CD14-positive monocyte (primary cell): ENCODE results near the gene JAK1. TPM values are rescaled to one million over a fixed set of nuclear protein-coding genes. Genes with fewer than 3 reads are reported as not detected.

Source experiments
- DNase-seq, 3 donors: peaks; one replicate each; pipeline ENCODE4 v3.0.0-alpha.2; 2011 to 2022
- H2AFZ ChIP-seq: 2 replicates; pipeline ENCODE4 v1.6.0; 2012; ENCODE audit warnings: mild to moderate bottlenecking, low read depth, low read length, inconsistent platforms; ENCODE audit not compliant: insufficient read depth, poor library complexity, severe bottlenecking
- H3K27ac ChIP-seq, 2 donors: 1 replicate in 1 of 2; 2 replicates in 1 of 2; pipeline ENCODE4 v1.5.1; 2012 to 2013; ENCODE audit warnings: low read length in 2 of 2, control low read depth in 1 of 2, inconsistent platforms in 1 of 2, low read depth in 1 of 2, mild to moderate bottlenecking in 1 of 2
- H3K27me3 ChIP-seq, 2 donors: one replicate each; pipeline versions ENCODE4 v1.6.0 to v1.6.1; 2011 to 2013; ENCODE audit warnings: low read length in 2 of 2; ENCODE audit not compliant: control insufficient read depth in 2 of 2, insufficient read depth in 2 of 2
- H3K36me3 ChIP-seq, 2 donors: replicated peaks in 1 of 2; 1 replicate in 1 of 2; 2 replicates in 1 of 2; pipeline versions ENCODE4 v1.5.1 to v1.6.1; 2012 to 2013; ENCODE audit warnings: low read length in 2 of 2, control low read depth in 1 of 2, inconsistent platforms in 1 of 2, mild to moderate bottlenecking in 1 of 2; ENCODE audit not compliant: insufficient read depth in 2 of 2, control insufficient read depth in 1 of 2
- H3K4me1 ChIP-seq, 2 donors: 1 replicate in 1 of 2; 2 replicates in 1 of 2; pipeline versions ENCODE4 v1.5.1 to v1.6.1; 2012 to 2013; ENCODE audit warnings: low read length in 2 of 2, control low read depth in 1 of 2, inconsistent platforms in 1 of 2, mild to moderate bottlenecking in 1 of 2, moderate library complexity in 1 of 2; ENCODE audit not compliant: insufficient read depth in 2 of 2, control insufficient read depth in 1 of 2
- H3K4me2 ChIP-seq: replicated peaks from 2 replicates; pipeline ENCODE3; 2012; ENCODE audit warnings: low read length, moderate library complexity, mild to moderate bottlenecking; ENCODE audit not compliant: poor library complexity, severe bottlenecking; ENCODE audit errors: extremely low read depth
- H3K4me3 ChIP-seq, 3 experiments: fragments of 200-600 bp in 1 of 3; sonication (generic) in 1 of 3; replicated peaks in 1 of 3; 1 replicate in 2 of 3; 2 replicates in 1 of 3; pipeline ENCODE4 v1.5.1; 2011 to 2013; ENCODE audit warnings: low read length in 3 of 3, mild to moderate bottlenecking in 3 of 3, control low read depth in 2 of 3, low read depth in 2 of 3, inconsistent platforms in 1 of 3, moderate library complexity in 1 of 3
- H3K79me2 ChIP-seq: 2 replicates; pipeline ENCODE4 v1.6.0; 2012; ENCODE audit warnings: mild to moderate bottlenecking, control low read depth, inconsistent platforms, low read length, moderate library complexity; ENCODE audit not compliant: insufficient read depth
- H3K9ac ChIP-seq: 2 replicates; pipeline ENCODE4 v1.6.0; 2017; ENCODE audit warnings: low read length, mild to moderate bottlenecking; ENCODE audit not compliant: insufficient read depth, poor library complexity, severe bottlenecking
- H3K9me3 ChIP-seq, 2 donors: replicated peaks in 1 of 2; 1 replicate in 1 of 2; 2 replicates in 1 of 2; pipeline versions ENCODE4 v1.5.1 to v1.6.1; 2012 to 2013; ENCODE audit warnings: low read length in 2 of 2, control low read depth in 1 of 2; ENCODE audit not compliant: control insufficient read depth in 1 of 2, insufficient read depth in 1 of 2
- H4K20me1 ChIP-seq: 2 replicates; pipeline ENCODE4 v1.6.0; 2012; ENCODE audit warnings: mild to moderate bottlenecking, low read length, control low read depth, moderate library complexity; ENCODE audit not compliant: insufficient read depth
- H3K27ac Mint-ChIP-seq, 7 donors: one replicate each; pipeline ENCODE4 v1.8.0; 2020; ENCODE audit warnings: mild to moderate bottlenecking in 7 of 7, mixed read lengths in 7 of 7, moderate library complexity in 6 of 7, inconsistent platforms in 2 of 7
- H3K27me3 Mint-ChIP-seq, 3 donors: one replicate each; pipeline ENCODE4 v1.8.0; 2021 to 2022; ENCODE audit warnings: low read depth in 3 of 3, mild to moderate bottlenecking in 3 of 3, mixed read lengths in 3 of 3, moderate library complexity in 3 of 3, inconsistent platforms in 1 of 3
- H3K36me3 Mint-ChIP-seq, 2 donors: one replicate each; pipeline ENCODE4 v1.8.0; 2020; ENCODE audit warnings: mixed read lengths in 2 of 2, inconsistent platforms in 1 of 2, mild to moderate bottlenecking in 1 of 2
- H3K4me1 Mint-ChIP-seq: one replicate; pipeline ENCODE4 v1.8.0; 2020; ENCODE audit warnings: mild to moderate bottlenecking, mixed read lengths
- H3K4me3 Mint-ChIP-seq, 2 donors: one replicate each; pipeline ENCODE4 v1.8.0; 2020; ENCODE audit warnings: mild to moderate bottlenecking in 2 of 2, mixed read lengths in 2 of 2, moderate library complexity in 1 of 2
- H3K9me3 Mint-ChIP-seq, 7 donors: one replicate each; pipeline ENCODE4 v1.8.0; 2020 to 2022; ENCODE audit warnings: mixed read lengths in 7 of 7, mild to moderate bottlenecking in 6 of 7, moderate library complexity in 6 of 7, inconsistent platforms in 2 of 7
- CTCF ChIP-seq: fragments of 200-600 bp; IDR thresholded peaks from one replicate; pipeline ENCODE4 v1.8.0; 2022; ENCODE audit warnings: antibody characterized with exemption, mild to moderate bottlenecking
- WGBS: methylation state at CpG from one replicate; pipeline ENCODE4 v1.1.5; 2013; ENCODE audit warnings: missing lambda C conversion rate; ENCODE audit not compliant: insufficient coverage; 5-methylcytosine and 5-hydroxymethylcytosine counted together
- intact Hi-C, 2 donors: fragments of 100-400 bp; cut with micrococcal nuclease; formaldehyde crosslinking; loops; one replicate each; pipeline versions ENCODE4 v1.15.0 to v1.15.1; 2023
- polyA plus RNA-seq, 3 donors: library from polyadenylated mRNA; depleted of rRNA in 1 of 3; unstranded in 2 of 3; stranded (reverse) in 1 of 3; fragments of 300-500 nt in 2 of 3; fragments of >200 nt in 1 of 3; fragmentation: Illumina TruSeq in 2 of 3; gene quantifications; 1 replicate in 2 of 3; 2 replicates in 1 of 3; pipeline ENCODE4 v1.2.3, GENCODE V29; 2012 to 2021

The JAK1 gene
- polyA plus RNA-seq, 3 donors, result 43.1 to 76.2 (median 72.6) TPM

DNA sequence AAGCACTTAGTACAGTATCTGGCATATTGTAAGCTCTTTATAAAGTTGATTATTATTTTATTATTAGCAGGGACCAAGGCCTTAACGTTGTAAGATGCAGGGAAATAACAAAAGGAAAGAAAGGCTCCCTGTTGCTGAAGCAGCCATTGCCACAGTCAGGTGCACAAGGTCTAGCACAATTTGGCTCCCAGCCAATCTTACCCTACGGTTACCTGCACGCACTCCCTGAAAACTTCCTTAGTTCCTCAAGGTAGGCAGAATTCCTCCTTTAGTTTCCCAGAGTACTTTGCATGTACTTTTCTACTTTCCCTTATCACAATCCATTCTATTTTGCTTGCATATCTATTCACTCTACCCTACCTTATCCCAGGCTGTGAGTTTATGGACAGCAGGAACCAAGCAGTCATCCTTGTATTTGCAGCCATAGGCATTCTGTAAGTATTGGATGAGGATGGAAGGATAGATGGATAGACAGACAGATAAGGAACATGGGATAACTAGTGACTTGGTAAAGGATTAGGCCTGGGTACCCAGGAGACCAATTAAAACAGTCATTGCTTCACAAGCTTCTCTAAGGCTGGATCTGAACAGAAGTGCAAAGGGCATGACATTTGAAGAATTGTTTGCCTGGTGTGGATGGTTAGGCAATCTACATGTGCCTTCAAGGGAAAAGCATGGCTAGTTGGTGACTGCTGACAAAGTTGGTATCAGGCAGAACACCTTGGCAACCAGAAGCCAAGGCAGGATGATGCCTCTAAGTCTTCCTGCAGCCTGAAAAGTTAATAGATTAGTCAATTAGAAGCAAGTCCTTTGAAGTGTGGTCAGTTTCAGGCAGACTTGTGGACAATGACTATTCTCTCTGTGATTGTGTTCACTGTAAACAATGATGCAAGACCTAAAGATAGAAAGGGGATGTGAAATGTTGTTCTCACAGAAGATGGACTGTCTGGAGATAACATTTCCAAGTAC is 20.8 kb upstream of the JAK1 start:
- no peaks in the 10 kb centered on the region for H3K27me3 Mint-ChIP-seq
- H3K4me1 Mint-ChIP-seq, result peaks cover 21% of the 10 kb centered on the region
- intact Hi-C loops, result no loop called here
- peak overlapping the region; percentile 32 to 91 (median 85) for H3K27ac Mint-ChIP-seq
- peak overlapping the region in 1 of 2 donors; percentile 31 for H3K4me3 Mint-ChIP-seq
- peaks cover 0 to 4% of the 10 kb centered on the region in 2 donors for H3K36me3 Mint-ChIP-seq
- H3K9ac ChIP-seq, result no peak overlapping the region
- no peaks in the 10 kb centered on the region for H3K36me3 ChIP-seq
- no peak overlapping the region for H2AFZ ChIP-seq
- peak; percentile 63 to 85 (median 79) for DNase-seq
- peak overlapping the region in 1 of 3 experiments; percentile 5 for H3K4me3 ChIP-seq
- 100% methylated on average over 3 of the region's 3 CpGs for WGBS
- no peaks in the 10 kb centered on the region for H3K9me3 Mint-ChIP-seq
- TF ChIP-seq CTCF, result no peak
- H4K20me1 ChIP-seq, result no peaks in the 10 kb centered on the region
- no peaks in the 10 kb centered on the region for H3K9me3 ChIP-seq
- H3K79me2 ChIP-seq, result no peaks in the 10 kb centered on the region
- peaks cover 20 to 21% of the 10 kb centered on the region in 2 donors for H3K4me1 ChIP-seq
- H3K27me3 ChIP-seq, result no peaks in the 10 kb centered on the region
- peak overlapping the region in 1 of 2 donors; percentile 71 for H3K27ac ChIP-seq
- H3K4me2 ChIP-seq, result peak overlapping the region; percentile 49

DNA sequence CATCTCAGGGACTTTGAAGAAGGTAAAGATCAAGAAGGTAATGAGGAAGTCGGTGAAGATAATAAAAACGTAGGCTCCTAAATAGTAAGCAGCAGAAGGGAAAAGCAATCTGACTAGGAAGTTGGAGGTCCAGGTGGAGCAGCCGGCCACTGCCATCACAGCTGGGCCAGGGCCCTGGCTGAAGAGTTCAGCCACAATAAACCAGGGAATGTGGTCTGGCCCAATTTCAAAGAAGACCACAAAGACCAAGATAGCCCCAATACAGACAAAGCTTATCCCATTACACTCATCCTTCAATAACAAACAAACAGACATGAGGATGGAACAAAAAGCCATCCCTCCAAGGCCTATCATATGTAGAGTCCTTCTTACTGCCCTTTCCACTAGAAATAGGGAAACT is 18.4 kb upstream of the JAK1 start:
- no peak for TF ChIP-seq CTCF
- peaks cover 0 to 3% (median 0%) of the 10 kb centered on the region in 7 donors for H3K9me3 Mint-ChIP-seq
- no peak overlapping the region for H3K27ac Mint-ChIP-seq
- peaks cover 0 to 2% of the 10 kb centered on the region in 2 donors for H3K36me3 Mint-ChIP-seq
- Histone ChIP-seq H3K27ac (no peak overlapping the region), H3K4me3 (no peak overlapping the region), H3K4me1 (peaks cover 20 to 21% of the 10 kb centered on the region in 2 donors), H3K9ac (no peak overlapping the region), H3K79me2 (no peaks in the 10 kb centered on the region), H3K9me3 (no peaks in the 10 kb centered on the region), H3K4me2 (no peak overlapping the region), H3K36me3 (no peaks in the 10 kb centered on the region), H2AFZ (no peak overlapping the region), H3K27me3 (no peaks in the 10 kb centered on the region), H4K20me1 (no peaks in the 10 kb centered on the region)
- H3K4me3 Mint-ChIP-seq, result no peak overlapping the region
- H3K4me1 Mint-ChIP-seq, result peaks cover 26% of the 10 kb centered on the region
- H3K27me3 Mint-ChIP-seq, result peaks cover 0 to 2% (median 0%) of the 10 kb centered on the region in 3 donors
- DNase-seq, result no peak
- intact Hi-C loops, result no loop called here
- 83% methylated on average over 3 of the region's 3 CpGs for WGBS
